Stomach (tissue), 4 donors: ENCODE data around the gene MYO5A.

Source experiments
- POLR2A ChIP-seq, 4 donors: fragments of 450-650 bp; IDR thresholded peaks; one replicate each; pipeline ENCODE4 v1.6.1; 2016; ENCODE audit warnings: antibody characterized with exemption in 4 of 4, control low read depth in 2 of 4, mild to moderate bottlenecking in 1 of 4, moderate library complexity in 1 of 4
- TF ChIP-seq, protein P1 (sequence below), 7 experiments: fragments of 450-650 bp in 4 of 7; fragments of 200-600 bp in 3 of 7; sonication (generic) in 3 of 7; IDR thresholded peaks; one replicate each; pipeline ENCODE4 v1.5.1; 2016 to 2019; ENCODE audit warnings: antibody characterized with exemption in 7 of 7, control low read depth in 2 of 7, mild to moderate bottlenecking in 1 of 7

DNA sequence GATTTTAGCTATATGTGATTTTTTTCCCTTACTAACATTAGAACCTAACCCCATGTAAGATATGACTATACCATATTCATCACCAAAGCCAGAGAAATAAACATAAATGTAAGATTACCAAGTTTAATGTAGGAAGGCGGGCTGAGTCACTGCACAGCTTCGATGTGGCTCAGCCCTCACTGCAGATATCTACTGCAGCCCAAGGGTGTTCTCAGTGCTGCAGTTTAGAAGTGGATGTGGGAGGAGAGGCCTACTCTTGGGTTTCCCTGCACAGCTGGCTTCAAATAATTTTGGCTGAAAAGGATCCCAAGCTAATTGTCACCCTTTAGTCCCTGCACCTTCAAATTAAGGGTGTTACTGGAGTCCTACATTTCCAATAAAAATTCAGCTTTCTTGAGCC lies 30.9 kb upstream of the MYO5A start:
- TF ChIP-seq POLR2A (IDR thresholded peaks at IDR 0.05) = no peak
- TF ChIP-seq, protein P1, sequence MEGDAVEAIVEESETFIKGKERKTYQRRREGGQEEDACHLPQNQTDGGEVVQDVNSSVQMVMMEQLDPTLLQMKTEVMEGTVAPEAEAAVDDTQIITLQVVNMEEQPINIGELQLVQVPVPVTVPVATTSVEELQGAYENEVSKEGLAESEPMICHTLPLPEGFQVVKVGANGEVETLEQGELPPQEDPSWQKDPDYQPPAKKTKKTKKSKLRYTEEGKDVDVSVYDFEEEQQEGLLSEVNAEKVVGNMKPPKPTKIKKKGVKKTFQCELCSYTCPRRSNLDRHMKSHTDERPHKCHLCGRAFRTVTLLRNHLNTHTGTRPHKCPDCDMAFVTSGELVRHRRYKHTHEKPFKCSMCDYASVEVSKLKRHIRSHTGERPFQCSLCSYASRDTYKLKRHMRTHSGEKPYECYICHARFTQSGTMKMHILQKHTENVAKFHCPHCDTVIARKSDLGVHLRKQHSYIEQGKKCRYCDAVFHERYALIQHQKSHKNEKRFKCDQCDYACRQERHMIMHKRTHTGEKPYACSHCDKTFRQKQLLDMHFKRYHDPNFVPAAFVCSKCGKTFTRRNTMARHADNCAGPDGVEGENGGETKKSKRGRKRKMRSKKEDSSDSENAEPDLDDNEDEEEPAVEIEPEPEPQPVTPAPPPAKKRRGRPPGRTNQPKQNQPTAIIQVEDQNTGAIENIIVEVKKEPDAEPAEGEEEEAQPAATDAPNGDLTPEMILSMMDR (IDR thresholded peaks at IDR 0.05) = no peak
